Caco-2 (cell line): ENCODE results near the gene SEC16A. TPM values are rescaled to one million over a fixed set of nuclear protein-coding genes. Genes with fewer than 3 reads are reported as not detected.

Experiments
- BruUV-seq: library from RNA; stranded (reverse); fragments of 400-500 nt; replicated peaks from 2 replicates; lab custom pipeline; 2021; lab: Mats Ljungman, UMichigan
- CTCF ChIA-PET: fragments of 300-600 bp; sonication (Branson Sonifier 250); formaldehyde crosslinking; loops from one replicate; lab custom pipeline; 2022; ENCODE audit warnings: antibody characterized with exemption; lab: Charles Lee
- POLR2A ChIA-PET: fragments of 300-600 bp; sonication (Branson Sonifier 250); formaldehyde crosslinking; loops from one replicate; lab custom pipeline; 2022; ENCODE audit warnings: antibody characterized with exemption; lab: Charles Lee
- DNase-seq, 2 experiments: peaks; one replicate each; pipeline versions ENCODE4 v3.0.0 to v3.0.0-alpha.2; 2020 to 2022
- H3K27me3 ChIP-seq: replicated peaks from 2 replicates; pipeline ENCODE4 v1.6.0; 2011; ENCODE audit warnings: low read length; ENCODE audit not compliant: control insufficient read depth, insufficient read depth
- H3K36me3 ChIP-seq: 2 replicates; pipeline ENCODE4 v1.5.1; 2011; ENCODE audit warnings: low read length; ENCODE audit not compliant: control insufficient read depth, insufficient read depth
- H3K4me1 ChIP-seq: fragments of 250-450 bp; sonication (Bioruptor Pico); 2 replicates; pipeline ENCODE4 v1.5.1; 2020; ENCODE audit warnings: mild to moderate bottlenecking
- H3K4me3 ChIP-seq: 2 replicates; pipeline ENCODE4 v1.5.1; 2011; ENCODE audit warnings: low read depth, mild to moderate bottlenecking, control low read depth, low read length
- H3K9me3 ChIP-seq: fragments of 250-450 bp; sonication (Bioruptor Pico); 2 replicates; pipeline ENCODE4 v1.5.1; 2020; ENCODE audit warnings: mild to moderate bottlenecking, moderate library complexity
- H3K27ac Mint-ChIP-seq: one replicate; pipeline ENCODE4 v1.8.0; 2022; ENCODE audit warnings: mixed read lengths; ENCODE audit not compliant: unreplicated experiment
- H3K27me3 Mint-ChIP-seq: one replicate; pipeline ENCODE4 v1.8.0; 2022; ENCODE audit warnings: mixed read lengths; ENCODE audit not compliant: insufficient read depth, unreplicated experiment
- H3K36me3 Mint-ChIP-seq: one replicate; pipeline ENCODE4 v1.8.0; 2022; ENCODE audit warnings: mild to moderate bottlenecking, mixed read lengths; ENCODE audit not compliant: insufficient read depth, unreplicated experiment
- H3K4me1 Mint-ChIP-seq: one replicate; pipeline ENCODE4 v1.8.0; 2022; ENCODE audit warnings: low read depth, mixed read lengths; ENCODE audit not compliant: unreplicated experiment
- H3K4me3 Mint-ChIP-seq: one replicate; pipeline ENCODE4 v1.8.0; 2022; ENCODE audit warnings: mild to moderate bottlenecking, moderate library complexity, mixed read lengths; ENCODE audit not compliant: unreplicated experiment
- H3K9me3 Mint-ChIP-seq: one replicate; pipeline ENCODE4 v1.8.0; 2022; ENCODE audit warnings: mixed read lengths; ENCODE audit not compliant: unreplicated experiment
- intact Hi-C: fragments of 100-400 bp; cut with micrococcal nuclease; formaldehyde crosslinking; loops from one replicate; pipeline ENCODE4 v1.10.0; 2022; ENCODE audit not compliant: unreplicated experiment
- total RNA-seq: library from RNA; stranded (reverse); gene quantifications from 2 replicates; pipeline ENCODE4 v1.2.3, GENCODE V29; 2022
- TF ChIP-seq, protein P1 (sequence below), 2 experiments: fragments of 200-600 bp in 1 of 2; IDR thresholded peaks; 1 replicate in 1 of 2; 2 replicates in 1 of 2; pipeline versions ENCODE4 v1.5.1 to v1.8.0; 2011 to 2022; ENCODE audit warnings: antibody characterized with exemption in 1 of 2, control low read depth in 1 of 2, inconsistent platforms in 1 of 2, low read depth in 1 of 2, low read length in 1 of 2, mild to moderate bottlenecking in 1 of 2, moderate library complexity in 1 of 2; ENCODE audit not compliant: insufficient read depth in 1 of 2, severe bottlenecking in 1 of 2, unreplicated experiment in 1 of 2

SEC16A gene
- total RNA-seq, 1 experiment from 2014 or later, result 76.4 TPM

DNA sequence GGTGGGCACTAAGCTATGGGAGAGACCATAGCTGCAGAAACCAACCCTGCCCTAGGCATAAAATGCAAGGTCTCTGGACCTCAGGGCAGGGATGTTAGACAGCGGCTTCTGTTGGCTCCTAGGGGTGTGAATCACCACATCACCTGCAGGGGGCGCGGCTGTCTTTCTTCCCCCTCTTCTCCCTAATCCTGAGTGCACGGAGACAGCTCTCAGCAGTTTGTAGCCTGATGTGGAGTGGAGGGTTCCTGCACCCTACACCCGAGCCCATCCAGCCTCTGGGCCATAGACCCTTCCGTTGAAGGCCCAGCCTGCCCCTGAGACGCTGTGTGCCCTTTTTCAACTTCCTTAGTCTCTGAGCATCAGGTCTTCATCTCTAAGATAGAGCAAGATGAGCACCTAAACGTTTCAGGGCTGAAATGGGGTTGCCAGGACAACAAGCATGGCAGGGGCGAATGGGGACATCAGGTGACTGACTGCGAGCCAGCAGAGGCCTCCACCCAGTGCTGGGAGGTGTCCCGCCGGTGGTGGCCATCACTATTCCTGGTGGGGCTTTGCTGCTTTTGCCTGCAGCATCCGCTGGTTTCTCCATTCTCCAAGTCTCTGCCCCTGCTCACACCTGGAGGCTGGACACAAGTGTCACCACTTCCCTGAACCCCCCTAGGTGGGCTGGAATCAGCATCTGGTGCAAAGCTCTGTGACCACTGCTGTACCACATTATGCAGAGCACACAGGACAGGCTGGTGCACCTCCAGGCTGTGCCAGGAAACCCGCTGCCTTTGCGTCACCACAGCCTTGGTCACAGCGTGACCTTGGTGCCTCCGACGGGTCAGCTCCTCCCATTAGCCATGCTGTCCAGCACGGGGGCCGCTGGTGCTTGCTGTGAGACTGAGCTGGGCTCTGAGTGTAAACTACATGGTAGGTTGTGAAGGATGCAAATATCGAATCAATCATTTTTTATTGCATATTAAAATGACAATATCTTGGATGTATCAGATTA lies 2.5 kb upstream of the SEC16A start:
- H3K4me1 Mint-ChIP-seq, result peaks cover 6% of the 10 kb centered on the region
- H3K4me3 Mint-ChIP-seq, result peak overlapping the region; percentile 98
- H3K9me3 Mint-ChIP-seq, result no peaks in the 10 kb centered on the region
- no TSS peak for BruUV-seq
- ChIA-PET POLR2A (interaction anchor here (0.6 kb wide), 1 partner anchor 208 kb away, joined by 4 read pairs; no protein-coding TSS in a partner anchor), CTCF (interaction anchor here (0.6 to 7.7 kb wide), 12 partner anchors 34 to 244 kb away, joined by 3 to 140 read pairs (median 5); no protein-coding TSS in a partner anchor)
- Histone ChIP-seq H3K27me3 (no peaks in the 10 kb centered on the region), H3K9me3 (no peaks in the 10 kb centered on the region), H3K4me1 (peaks cover 16% of the 10 kb centered on the region), H3K4me3 (no peak overlapping the region), H3K36me3 (no peaks in the 10 kb centered on the region)
- no peaks in the 10 kb centered on the region for H3K27me3 Mint-ChIP-seq
- intact Hi-C loops, result loop anchor here (1.0 to 5.0 kb wide), 2 partner anchors 62 to 146 kb away; partner anchors contain the start of gene NOTCH1
- peak; percentile 81 to 85 for DNase-seq
- H3K36me3 Mint-ChIP-seq, result peaks cover 25% of the 10 kb centered on the region
- H3K27ac Mint-ChIP-seq, result peak overlapping the region; percentile 69
- TF ChIP-seq, protein P1, sequence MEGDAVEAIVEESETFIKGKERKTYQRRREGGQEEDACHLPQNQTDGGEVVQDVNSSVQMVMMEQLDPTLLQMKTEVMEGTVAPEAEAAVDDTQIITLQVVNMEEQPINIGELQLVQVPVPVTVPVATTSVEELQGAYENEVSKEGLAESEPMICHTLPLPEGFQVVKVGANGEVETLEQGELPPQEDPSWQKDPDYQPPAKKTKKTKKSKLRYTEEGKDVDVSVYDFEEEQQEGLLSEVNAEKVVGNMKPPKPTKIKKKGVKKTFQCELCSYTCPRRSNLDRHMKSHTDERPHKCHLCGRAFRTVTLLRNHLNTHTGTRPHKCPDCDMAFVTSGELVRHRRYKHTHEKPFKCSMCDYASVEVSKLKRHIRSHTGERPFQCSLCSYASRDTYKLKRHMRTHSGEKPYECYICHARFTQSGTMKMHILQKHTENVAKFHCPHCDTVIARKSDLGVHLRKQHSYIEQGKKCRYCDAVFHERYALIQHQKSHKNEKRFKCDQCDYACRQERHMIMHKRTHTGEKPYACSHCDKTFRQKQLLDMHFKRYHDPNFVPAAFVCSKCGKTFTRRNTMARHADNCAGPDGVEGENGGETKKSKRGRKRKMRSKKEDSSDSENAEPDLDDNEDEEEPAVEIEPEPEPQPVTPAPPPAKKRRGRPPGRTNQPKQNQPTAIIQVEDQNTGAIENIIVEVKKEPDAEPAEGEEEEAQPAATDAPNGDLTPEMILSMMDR (IDR thresholded peaks at IDR 0.05; ENCODE audit: insufficient read depth in 1 of 2, low read depth in 1 of 2, low read length in 1 of 2, severe bottlenecking in 1 of 2, unreplicated experiment in 1 of 2), result peak; percentile 89 to 95

DNA sequence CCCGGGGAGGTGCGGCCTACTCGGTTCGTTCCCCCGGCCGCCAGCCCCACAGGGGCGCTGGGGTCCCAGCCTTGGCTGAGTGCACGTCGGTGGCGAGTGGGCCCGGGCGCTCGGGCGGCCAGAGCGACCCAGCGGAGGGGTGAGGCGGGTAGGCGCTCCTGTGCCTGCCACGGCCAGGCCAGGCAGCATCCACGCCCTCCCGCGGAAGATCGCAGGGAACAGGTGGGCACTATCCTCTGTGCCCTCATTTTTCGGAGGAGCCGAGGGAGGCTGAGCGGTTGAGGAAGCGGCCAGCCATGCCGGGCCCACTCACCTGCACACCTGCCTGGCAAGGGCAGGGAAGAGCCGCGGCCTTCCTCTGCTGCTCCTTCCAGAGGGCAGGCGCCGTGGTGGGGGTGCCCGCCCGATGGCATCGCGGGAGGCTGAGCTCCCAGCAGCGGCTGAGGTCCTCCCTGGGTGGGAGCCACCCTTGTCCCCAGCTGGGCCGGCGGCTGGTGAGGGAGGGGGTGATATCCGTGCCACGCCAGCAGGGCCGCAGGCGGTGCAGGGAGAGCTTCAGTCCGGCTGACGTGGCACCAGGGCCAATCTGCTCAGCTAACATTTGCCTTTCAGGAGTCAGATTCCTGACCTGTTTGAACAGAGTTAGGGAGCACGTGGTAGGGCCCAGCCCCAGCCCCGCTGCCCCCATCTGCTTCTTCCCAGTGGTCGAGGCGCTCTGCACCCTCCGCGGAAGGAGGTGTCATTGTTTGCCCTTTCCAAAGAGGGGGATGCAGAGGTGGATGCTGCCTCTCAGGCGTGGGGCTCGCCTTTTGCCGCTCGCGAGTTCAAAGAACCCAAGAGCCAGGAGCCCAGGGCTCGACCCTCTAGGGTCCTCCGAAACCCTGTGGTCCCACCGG lies 1.6 kb upstream of the SEC16A start:
- H3K9me3 Mint-ChIP-seq, result no peaks in the 10 kb centered on the region
- Histone ChIP-seq H3K36me3 (no peaks in the 10 kb centered on the region), H3K4me1 (peaks cover 16% of the 10 kb centered on the region), H3K27me3 (no peaks in the 10 kb centered on the region), H3K9me3 (no peaks in the 10 kb centered on the region), H3K4me3 (peak overlapping the region; percentile 85)
- peaks cover 6% of the 10 kb centered on the region for H3K4me1 Mint-ChIP-seq
- H3K27me3 Mint-ChIP-seq, result no peaks in the 10 kb centered on the region
- BruUV-seq, result no TSS peak
- H3K4me3 Mint-ChIP-seq, result peak overlapping the region; percentile 98
- TF ChIP-seq, protein P1 (IDR thresholded peaks at IDR 0.05; ENCODE audit: insufficient read depth in 1 of 2, low read depth in 1 of 2, low read length in 1 of 2, severe bottlenecking in 1 of 2, unreplicated experiment in 1 of 2), result no peak
- ChIA-PET POLR2A (interaction anchor here (0.6 to 1.0 kb wide), 4 partner anchors 142 to 921 kb away, joined by 3 to 9 read pairs (median 4); no protein-coding TSS in a partner anchor), CTCF (interaction anchor here (0.6 to 7.7 kb wide), 11 partner anchors 35 to 245 kb away, joined by 3 to 140 read pairs (median 5); no protein-coding TSS in a partner anchor)
- intact Hi-C loops, result loop anchor here (1.0 to 5.0 kb wide), 4 partner anchors 63 to 308 kb away; partner anchors contain the start of genes NOTCH1 and TMEM141
- H3K36me3 Mint-ChIP-seq, result peaks cover 35% of the 10 kb centered on the region
- DNase-seq, result peak; percentile 62 to 69
- H3K27ac Mint-ChIP-seq, result peak overlapping the region; percentile 69
